Activated T-cell treated with anti-CD3 and anti-CD28 coated beads for 1 hour (primary cell): ENCODE results near the gene POLR1C.
"Not testable (repeated sequence)": the region's sequence is repeated elsewhere in the genome, so short reads cannot be mapped to it uniquely, and the experiment has no call there.

Experiments
- DNase-seq: peaks from one replicate; pipeline ENCODE4 v3.0.0-alpha.2; 2020; ENCODE audit warnings: low read depth

Gene POLR1C

DNA sequence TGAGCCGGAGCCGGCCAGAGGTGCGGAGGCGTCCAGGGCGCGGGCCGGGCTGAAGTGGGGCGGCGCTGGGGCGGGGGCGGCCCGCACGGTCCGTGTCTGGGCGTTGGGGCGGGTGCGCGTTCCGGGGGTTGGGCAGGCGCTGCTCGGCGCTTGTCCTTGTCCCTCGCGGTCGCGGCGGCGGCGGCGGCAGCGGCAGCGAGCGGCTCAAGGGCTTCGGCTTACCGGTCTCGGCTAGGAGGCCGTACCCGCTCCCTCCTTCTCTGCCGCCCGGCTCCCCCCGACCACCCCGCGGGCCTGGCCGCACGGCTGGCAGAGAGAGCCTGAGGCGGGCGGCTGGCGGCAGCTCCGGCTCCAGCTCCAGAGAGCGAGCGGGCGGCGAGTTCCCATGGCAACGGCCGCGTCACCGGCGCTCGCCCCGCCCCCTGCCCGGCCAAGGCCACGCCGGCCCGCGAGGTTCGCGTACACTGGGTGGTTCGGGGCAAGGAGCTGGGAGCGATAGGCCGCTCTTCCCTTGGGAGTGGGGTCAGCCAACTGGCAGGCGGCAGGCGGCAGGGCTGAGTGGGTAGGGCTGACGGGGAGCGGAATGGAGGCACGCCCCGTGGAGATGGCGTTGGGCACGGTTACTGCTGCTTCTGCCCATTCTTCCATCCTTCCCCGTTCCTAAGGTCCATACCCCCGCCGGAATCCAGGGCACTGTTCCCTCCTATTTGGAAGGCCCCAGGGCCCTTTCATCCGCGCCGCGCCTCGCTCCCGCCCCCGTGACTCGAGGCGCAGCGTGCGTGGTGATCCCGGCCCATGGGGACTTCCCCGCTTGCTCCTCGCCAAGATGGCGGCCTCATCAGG lies 6.7 kb upstream of the POLR1C start, which contains the start of gene LRRC73:
Gene LRRC73 (minus strand): TSS at position 363 of the 843 bp plus-strand sequence. CDS start 561 bp downstream, outside the sequence.
- DNase-seq = peak; percentile 63

DNA sequence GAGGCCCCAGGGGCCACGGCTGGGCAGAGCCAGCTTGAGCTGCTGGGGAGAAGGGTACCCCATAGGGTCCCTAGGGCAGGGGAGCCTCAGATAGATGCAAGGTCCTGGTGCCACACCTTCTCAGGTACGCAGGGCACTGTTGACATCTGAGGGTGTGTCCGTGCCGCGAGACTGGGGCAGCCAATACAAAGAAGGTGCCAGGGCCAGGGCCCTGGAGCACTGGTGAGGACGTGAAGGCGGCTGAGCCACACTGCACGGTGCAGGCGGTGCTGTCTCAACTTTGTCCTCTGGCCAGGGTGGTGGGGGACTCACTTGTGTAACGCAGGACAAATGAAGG lies 6.1 kb upstream of the POLR1C start:
- DNase-seq = no peak

DNA sequence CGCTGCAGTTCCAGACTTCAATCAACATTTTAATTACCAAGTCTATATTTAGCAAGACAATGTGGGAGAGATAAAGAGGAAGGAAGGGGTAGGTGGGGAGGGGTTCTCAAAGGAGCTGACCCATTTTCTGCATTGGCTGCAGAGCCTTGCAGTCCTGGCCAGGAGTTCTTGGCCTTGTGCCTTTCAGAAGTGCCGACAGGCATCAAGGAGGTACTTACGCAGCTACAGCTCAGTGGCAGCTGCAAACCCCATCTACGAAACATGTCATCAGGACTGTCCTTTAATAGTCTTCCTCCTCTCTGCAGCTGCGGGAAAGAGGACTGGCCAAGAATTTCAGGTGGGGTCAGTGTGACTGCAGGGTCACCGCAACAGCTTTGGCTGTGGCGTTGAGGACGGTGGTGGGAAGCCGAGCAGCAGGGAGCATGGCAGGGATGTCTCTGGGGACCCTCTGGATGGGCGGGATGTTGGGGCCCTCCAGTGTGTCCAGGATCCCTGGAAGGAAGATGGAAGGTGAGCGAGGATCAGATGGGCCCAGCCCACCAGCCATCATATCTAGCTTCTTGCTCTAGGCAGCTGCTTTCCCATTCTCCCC lies 5.0 kb upstream of the POLR1C start:
- no peak for DNase-seq

DNA sequence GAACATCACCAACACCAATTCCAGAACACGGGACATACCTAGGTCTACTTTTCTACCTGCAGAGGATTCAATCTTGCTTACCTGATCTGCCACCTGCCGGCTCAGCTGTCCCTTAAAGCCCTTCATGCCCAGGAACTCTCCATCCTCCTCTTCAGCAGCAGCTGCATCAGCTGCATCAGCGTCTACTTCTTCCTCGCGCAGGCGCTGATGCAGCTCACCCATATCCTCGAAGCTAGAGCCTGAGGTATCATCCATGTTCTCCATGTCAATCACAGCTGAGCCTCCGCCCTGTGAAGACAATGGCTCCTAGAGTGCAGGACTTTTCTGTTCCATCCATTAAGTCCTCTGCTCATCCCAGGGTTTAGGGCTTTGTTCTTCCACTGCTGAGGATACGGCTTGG lies 1.1 kb upstream of the POLR1C start:
- DNase-seq = no peak

DNA sequence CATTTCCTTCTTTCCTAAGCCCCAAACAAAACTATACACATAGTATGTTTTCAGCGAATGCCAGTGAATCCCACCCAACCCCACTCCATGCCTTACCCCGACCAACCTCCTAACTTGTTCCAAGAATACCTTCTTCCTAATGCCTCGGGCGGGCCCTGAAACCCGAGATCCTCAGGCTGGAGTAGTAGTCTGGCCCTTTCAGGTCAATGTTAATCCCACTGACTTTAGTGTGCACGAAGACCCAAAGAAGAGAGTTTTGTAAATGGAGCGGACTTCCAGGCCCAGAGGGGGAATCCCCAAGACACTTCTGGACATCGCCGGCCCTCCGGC lies 557 bp upstream of the POLR1C start:
- no peak for DNase-seq

DNA sequence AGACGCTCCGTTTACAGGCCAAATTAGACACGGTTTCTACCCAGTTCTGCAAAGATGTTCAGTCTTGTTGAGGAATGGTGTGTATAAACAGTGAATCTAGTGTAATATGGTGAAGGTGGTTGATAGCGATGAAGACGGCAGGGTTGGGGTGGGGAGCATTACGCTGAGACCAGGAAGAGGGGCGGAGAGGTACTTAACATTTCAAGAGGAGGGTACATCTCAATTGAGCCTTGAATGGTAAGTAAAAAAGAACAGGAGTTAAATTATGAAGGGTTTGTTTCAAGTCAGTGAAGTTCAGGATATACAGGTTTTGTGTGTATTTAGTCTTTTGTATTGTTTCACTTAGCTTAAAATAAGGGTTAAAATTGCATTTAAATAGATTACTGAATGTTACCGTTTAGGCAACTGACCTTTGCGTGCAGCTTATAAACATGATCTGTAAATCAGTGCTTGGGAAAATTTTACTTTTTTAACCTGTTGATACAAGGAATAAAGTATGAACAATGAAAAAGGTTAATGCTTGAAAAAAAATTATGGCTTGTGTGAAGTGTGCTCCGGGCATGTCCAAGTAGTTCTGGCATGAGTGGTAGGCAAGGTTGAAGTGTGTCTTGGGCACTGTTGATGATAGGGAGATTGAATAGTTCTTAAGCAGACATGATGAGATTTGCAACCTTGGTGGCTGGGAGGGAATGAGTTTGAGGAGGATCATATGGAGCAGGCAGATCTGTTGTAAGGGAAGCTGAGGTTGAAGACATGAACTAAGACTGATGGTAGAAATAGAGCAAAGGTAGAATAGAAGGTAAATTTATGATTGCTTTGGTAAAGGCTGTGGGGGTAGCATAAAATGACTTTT lies 842 bp downstream of the POLR1C start:
- DNase-seq = no peak

DNA sequence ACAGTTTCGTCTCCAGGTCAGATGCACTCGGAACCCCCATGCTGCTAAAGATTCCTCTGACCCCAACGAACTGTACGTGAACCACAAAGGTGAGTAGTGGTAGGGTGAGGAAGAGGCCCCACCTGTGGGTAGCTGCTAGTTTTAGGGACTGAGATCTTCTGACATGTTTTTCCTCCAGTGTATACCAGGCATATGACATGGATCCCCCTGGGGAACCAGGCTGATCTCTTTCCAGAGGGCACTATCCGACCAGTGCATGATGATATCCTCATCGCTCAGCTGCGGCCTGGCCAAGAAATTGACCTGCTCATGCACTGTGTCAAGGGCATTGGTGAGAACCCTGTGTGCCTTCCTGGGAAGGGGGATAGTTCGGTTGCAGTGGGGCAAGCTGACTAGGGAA lies 3.2 kb downstream of the POLR1C start:
- no peak for DNase-seq

DNA sequence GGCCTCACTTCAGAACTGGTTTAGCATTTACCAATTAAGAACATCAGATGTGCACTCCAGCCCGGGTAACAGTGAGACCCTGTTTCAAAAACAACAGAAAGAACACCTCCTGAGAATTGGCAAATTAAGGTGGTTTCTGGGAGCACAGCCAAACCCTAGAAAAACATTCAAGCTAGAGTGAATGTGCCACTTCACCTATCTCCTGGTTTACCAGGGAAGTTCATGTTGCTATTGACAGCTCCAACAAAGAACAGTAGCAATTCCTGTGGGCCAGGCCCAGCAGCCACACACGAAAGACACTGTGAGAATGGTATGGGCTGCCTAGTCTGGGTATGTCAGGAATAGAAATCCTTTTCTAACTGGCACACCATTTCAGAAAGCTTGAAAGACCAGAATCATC lies 4.9 kb downstream of the POLR1C start:
- no peak for DNase-seq

DNA sequence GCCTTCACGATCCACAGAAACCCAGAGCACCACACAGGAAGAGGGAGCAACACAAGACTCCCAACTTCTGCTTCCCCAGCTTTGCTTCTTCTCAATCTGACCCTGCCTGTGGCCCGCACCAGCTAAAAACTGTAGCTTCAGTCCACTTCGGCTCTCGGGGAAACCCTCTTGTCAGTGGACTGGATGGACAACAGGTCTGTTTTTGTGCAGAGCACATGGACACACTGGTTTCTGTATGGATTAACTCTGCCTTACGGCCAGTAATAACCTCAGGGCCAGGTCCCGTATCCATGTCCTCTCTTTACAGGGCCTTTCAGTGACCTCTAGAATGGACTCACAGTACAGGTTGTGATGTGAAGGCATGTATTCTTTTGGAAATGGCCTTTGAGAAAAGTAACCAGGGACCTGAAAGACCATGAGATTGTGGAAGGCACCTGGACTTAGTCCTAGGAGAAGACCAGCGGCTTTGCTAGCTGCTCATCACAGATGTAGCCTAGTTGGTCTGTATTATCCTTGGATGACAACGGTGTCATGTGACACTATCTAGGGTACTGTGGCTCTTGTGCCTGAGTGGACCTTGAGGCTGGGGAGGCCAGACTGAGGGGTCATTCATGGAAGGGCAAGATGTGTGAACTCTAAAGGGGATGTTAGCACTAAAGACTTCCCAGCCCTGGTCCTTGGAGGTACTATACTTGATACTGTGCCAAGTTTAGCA lies 5.8 kb downstream of the POLR1C start:
- no peak for DNase-seq

DNA sequence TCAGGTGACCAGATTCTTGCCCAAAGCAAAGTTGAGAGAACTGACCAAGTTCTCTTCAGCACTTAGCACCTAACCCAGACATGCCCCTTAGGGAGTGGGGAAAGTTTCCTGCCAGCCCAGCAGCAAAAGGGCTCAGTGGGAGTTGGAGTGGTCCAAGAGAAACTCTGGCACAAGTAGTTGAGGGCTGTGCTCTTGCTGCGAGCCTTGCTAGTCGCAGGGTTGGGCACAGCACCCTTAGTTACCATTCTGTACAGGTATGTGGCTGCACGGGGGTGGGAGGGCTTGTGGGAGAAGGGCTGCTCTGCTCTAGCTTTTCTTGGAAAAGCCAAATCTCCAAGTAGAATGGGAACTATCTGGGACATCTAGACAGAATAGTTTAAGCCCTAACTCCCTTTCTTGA lies 6.4 kb downstream of the POLR1C start:
- DNase-seq = no peak

DNA sequence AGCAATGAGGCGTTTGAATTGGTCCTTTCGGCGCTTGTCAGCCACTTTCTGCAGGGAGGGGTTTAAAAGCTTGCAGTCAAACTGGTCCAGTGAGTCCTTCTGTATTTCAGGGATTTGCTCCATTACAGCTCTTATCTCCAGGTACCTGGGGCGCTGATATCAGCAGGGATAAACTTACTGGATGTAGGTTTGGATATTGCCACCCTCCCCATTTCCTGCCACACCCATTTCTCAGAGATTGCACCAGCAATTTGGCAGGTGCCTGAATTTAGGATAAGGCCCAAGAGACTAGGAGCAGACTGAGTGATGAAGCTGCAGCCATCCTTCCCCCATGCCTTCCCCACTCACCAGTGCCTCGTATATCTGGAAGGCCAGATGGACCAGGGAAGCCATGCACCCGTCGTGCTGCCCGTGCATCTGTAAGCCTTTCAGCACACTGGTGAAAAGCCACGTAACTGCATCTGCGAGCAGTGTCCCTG lies 7.6 kb downstream of the POLR1C start:
- no peak for DNase-seq

DNA sequence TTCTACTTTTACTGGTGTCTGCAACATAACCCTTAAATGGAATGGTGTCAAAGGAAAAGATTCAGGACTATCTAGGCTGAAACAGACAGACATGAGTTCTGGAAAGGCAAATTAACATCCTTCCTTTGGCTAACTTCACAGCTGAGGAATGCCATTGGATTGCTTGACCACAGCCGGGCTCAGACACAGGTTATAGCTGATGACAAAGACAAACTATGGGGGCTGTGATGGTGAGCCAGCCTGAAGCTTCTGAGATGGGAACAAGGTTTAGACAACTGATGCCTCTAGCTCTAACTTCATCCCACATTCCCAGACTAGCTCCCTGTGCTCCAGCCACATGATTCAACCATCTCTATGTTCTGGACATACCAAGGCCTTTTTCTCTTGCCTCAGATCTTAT lies 15.3 kb downstream of the POLR1C start:
- DNase-seq = no peak

DNA sequence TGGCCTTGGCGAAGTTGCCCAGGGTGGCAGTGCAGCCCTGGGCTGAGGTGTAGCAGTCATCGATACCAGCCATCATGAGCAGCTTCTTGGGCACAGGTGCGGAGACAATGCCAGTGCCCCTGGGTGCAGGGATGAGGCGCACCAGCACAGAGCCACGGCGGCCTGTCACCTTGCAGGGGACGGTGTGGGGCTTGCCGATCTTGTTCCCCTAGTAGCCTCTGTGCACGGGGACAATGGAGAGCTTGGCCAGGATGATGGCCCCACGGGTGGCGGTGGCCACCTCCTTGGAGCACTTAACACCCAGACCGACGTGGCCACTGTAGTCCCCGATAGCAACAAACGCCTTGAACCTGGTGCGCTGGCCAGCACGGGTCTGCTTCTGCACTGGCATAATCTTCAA lies 22.1 kb downstream of the POLR1C start:
- DNase-seq = not testable (repeated sequence)

DNA sequence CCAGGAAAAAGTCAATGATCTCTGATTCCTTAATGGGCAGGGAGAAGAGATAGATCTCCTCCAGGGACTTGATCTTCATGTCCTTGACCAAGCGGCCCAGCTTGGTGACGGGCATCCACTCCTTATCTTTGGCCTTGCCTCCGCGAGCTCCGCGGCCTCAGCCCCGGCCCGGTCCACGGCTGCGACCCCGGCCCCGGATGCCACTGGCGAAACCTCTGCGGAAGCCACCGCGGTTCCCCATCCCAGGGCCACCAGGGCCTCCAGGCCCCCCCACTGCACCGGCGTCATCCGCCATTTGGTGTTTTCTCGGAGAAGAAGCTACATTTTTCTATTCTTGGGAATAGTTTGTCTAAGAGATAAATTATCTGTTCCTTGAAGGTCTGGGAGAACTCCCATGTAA lies 22.5 kb downstream of the POLR1C start:
- DNase-seq = not testable (repeated sequence)

DNA sequence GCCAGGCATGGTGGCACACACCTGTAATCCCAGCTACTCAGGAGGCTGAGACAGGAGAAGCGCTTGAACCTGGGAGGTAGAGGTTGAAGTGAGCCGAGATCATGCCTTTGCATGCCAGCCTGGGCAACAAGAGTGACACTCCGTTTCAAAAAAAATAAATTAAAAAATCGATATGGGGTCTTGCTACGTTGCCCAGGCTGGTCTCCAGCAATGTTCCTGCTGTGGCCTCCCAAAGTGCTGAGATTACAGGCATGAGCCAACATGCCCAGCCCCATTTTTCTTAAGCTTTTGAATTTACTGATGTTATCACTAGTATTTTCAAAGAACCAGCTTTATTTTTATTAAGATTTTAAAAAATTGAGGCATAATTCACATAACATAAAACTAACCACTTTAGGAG lies 23.6 kb downstream of the POLR1C start:
- no peak for DNase-seq

DNA sequence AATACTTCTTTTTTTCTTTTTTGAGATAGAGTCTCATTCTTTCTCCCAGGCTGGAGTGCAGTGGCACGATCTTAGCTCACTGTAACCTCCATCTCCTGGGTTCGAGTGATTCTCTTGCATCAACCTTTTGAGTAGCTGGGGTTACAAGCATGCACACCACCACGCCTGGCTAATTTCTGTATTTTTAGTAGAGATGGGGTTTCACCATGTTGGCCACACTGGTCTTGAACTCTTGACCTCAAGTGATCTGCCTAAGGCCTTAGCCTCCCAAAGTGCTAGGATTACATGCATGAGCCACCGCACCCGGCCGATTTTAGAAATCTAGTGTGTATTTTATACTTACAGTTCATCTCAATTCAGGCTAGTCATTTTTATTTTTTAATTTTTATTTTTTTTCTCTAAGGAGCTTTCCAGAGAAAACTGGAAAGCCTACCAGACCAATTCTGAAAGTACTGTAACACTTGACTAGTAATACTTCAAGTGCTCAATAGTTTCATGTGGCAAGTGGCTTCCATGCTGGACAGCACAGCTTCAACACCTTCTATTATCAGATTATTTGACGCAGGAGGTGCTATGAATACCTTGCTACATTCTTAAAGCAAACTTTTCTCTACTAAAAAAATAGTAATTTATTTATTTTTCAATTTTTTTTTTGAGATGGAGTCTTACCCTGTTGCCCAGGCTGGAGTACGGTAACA lies 25.0 kb downstream of the POLR1C start:
- DNase-seq = no peak

DNA sequence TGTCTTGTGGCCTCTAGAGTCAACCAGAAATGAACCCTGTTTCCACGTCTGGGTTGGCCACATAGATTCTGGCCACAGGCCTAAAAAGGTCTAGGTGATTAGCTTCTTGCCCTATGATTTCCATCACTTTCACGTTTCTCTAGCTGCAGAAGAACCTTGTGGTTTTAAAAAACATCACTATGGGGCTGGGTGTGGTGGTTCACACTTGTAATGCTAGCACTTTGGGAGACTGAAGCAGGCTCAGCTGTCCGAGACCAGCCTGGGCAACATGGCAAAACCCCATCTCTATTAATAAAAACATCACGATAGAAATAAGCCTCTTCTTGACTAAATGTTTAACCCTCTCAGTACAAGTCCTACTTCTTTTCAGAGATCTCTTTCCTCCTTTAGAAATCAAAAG lies 27.6 kb downstream of the POLR1C start:
- no peak for DNase-seq

DNA sequence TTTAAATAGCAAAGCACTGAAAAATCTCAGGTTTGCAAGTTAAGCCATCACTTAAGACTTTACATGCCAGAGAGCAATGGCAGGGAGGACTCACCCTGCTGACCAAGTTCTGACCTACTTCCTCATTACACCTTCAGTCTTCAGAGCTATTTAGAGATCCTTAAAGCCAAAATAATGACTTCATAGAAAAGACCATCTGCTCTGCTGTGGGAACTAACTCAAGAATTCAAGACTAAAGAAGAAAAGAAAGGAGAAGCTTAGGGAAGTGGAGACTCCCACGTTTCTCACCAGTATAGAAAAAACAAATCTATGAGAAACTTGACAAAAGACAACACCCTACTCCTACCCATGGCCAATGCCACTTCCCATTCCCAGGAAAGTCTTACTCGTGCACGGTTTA lies 30.3 kb downstream of the POLR1C start:
- DNase-seq = no peak

DNA sequence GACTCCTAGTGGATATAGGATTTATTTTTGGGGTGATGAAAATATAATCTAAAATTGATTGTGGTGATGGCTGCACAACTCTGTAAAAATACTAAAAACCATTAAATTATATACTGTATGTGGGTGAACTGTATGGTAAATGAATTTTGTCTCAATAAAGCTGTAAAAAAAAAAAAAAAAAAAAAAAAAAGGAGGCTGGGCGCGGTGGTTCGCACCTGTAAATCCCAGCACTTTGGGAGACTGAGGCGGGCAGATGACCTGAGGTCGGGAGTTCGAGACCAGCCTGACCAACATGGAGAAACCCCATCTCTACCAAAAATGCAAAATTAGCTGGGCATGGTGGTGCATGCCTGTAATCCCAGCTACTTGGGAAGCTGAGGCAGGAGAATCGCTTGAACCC lies 40.7 kb downstream of the POLR1C start:
- DNase-seq = not testable (repeated sequence)

DNA sequence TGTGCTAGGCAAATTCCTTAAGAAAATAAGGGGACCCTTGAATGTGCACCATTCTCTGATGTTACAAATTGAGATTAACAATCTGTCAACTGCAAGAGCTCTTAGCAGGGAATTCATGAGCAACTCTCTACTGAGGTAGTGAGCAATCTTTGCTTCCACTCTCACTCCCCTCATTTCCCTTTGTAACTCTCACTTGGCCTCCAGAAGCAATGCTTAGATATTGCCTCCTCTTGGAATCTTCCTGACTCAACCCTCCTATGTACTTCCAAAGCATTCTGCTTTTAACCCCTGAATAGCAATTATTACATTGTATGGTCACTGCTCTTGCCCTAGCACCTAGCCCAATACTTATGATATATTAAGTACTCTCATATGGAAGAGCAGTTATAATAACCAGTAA lies 42.4 kb downstream of the POLR1C start:
- DNase-seq = no peak

DNA sequence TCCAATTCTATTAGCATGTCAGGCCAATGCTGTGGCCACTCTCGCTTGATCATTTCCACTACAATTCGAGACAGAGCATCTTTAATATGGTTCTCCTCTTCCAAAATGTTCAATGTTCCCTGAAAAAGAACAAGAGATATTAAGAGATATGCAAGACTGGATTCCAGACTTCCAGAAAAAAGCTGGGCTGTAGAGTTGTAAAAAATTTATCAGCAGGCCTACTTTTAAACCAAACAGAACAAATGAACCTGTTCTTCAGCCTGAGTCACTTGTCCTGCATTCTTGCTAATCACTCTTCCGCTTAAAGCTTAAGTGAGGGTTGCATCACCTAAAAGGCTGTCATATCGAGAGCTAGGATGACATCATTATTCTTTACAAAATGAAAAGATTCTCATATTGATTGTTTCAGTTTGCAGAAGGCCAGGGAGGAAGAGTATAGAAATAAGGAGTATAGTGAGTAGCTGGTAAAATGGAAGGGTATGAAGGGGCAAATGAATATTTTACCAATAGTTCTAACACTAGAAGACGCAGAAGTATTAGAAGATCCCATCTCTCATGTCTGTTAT lies 54.1 kb downstream of the POLR1C start:
- DNase-seq = no peak
